ENCODE data around the gene CSNK1G1.

DNA sequence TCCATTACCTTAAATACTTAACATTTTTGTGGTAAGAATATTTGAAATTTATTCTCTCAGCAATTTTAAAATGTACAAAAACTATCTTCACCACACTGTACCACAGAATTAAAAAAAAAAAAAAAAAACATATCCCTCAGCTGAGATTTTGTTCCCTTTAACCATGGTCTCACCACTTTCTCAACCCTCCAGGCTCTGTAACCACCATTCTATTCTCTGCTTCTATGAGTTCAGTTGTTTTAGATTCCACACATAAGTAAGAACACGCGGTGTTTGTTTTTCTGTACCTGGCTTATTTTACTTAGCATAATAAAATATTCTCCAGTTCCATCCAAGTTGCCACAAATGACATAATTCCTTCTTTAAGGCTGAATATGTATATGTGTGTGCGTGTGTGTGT lies 41.5 kb downstream of the CSNK1G1 start:
- no peak for TF ChIP-seq POLR2AphosphoS5 (IDR thresholded peaks at IDR 0.05; ENCODE audit: low read depth, low read length)
- TF ChIP-seq POLR2A (IDR thresholded peaks at IDR 0.05; ENCODE audit: low read depth, low read length) = no peak
